Activated naive CD8-positive, alpha-beta T cell treated with anti-CD3 and anti-CD28 coated beads, Interleukin-2, amount 10 ng/mL, durations not matched to agents 7 days and 5 days (primary cell): ENCODE data around the gene MGMT. TPM values are rescaled to one million over a fixed set of nuclear protein-coding genes. Genes with fewer than 3 reads are reported as not detected.

ENCODE experiments used
- ATAC-seq: fragments of 150-1000 bp; cut with Tn5 transposase; one replicate; pipeline ENCODE4 v1.10.0; 2021; ENCODE audit warnings: low read depth, moderate library complexity
- POLR2A ChIA-PET: fragments of 350-600 bp; sonication (Branson Sonifier 250); formaldehyde crosslinking; loops from one replicate; lab custom pipeline; 2021; ENCODE audit warnings: antibody characterized with exemption; lab: Charles Lee
- DNase-seq: peaks from one replicate; pipeline ENCODE4 v3.0.0; 2021
- H3K27ac Mint-ChIP-seq: one replicate; pipeline ENCODE4 v1.8.0; 2022; ENCODE audit warnings: mild to moderate bottlenecking, mixed read lengths
- H3K27me3 Mint-ChIP-seq: one replicate; pipeline ENCODE4 v1.8.0; 2022; ENCODE audit warnings: mild to moderate bottlenecking, moderate library complexity, mixed read lengths
- H3K36me3 Mint-ChIP-seq: one replicate; pipeline ENCODE4 v1.8.0; 2021; ENCODE audit warnings: mild to moderate bottlenecking, mixed read lengths
- H3K4me1 Mint-ChIP-seq: one replicate; pipeline ENCODE4 v1.8.0; 2021; ENCODE audit warnings: mixed read lengths
- H3K4me3 Mint-ChIP-seq: one replicate; pipeline ENCODE4 v1.8.0; 2022; ENCODE audit warnings: mild to moderate bottlenecking, moderate library complexity, mixed read lengths
- H3K9me3 Mint-ChIP-seq: one replicate; pipeline ENCODE4 v1.8.0; 2021; ENCODE audit warnings: mixed read lengths
- total RNA-seq, 2 experiments: library from RNA; stranded (reverse); gene quantifications; one replicate each; pipeline ENCODE4 v1.2.3, GENCODE V29; 2021

The MGMT gene
- total RNA-seq, 2 experiments from 2014 or later, result 24.0 to 24.7 TPM

DNA sequence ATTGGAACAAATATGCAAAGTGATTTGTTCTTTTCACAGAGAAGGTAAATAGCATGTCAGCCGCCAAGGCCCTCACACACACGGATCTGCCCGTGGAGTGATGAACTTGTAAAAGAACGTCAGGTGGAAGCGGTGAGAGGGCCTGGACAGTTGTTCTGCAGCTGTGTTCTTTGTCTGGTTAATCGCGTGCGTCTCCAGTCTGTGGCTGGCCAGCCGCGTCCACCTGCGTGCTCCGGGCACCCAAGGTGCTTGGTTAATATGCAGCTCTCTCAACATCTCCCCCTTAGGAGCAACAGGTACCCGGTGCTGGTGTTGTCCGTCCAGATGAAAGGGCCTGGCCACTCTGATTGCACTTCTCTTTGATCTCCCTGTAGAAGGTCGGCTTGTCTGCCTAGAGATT is 162.9 kb downstream of the MGMT start:
- Mint-ChIP-seq H3K27ac (no peak overlapping the region), H3K4me1 (peaks cover 2% of the 10 kb centered on the region), H3K4me3 (no peak overlapping the region), H3K27me3 (no peaks in the 10 kb centered on the region), H3K9me3 (peaks cover 15% of the 10 kb centered on the region), H3K36me3 (peaks cover 14% of the 10 kb centered on the region)
- ATAC-seq (no peak), DNase-seq (no peak)
- POLR2A ChIA-PET, result no interaction called here

DNA sequence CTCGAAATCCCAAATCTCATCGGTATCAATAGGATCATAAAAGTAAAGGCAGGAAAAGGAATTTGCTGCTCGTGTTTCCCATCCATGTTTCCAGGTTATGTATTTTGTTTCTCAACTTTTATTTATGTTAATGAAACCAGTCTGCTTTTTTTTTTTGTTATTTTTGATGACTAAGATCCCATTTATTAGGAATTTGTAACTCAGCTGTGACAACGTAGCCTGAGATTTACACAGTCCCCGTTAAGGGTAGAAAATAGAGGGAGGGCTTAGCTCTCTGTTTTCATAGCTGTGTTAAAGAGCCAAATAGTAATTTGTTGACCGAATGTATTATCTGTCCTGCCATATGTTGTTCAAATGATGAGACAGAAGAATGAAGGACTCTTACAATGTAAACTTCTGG is 164.0 kb downstream of the MGMT start:
- H3K36me3 Mint-ChIP-seq, result peaks cover 14% of the 10 kb centered on the region
- H3K27ac Mint-ChIP-seq, result no peak overlapping the region
- no peaks in the 10 kb centered on the region for H3K27me3 Mint-ChIP-seq
- POLR2A ChIA-PET, result no interaction called here
- no peak overlapping the region for H3K4me3 Mint-ChIP-seq
- ATAC-seq, result no peak
- no peak for DNase-seq
- peaks cover 2% of the 10 kb centered on the region for H3K4me1 Mint-ChIP-seq
- H3K9me3 Mint-ChIP-seq, result peaks cover 15% of the 10 kb centered on the region

DNA sequence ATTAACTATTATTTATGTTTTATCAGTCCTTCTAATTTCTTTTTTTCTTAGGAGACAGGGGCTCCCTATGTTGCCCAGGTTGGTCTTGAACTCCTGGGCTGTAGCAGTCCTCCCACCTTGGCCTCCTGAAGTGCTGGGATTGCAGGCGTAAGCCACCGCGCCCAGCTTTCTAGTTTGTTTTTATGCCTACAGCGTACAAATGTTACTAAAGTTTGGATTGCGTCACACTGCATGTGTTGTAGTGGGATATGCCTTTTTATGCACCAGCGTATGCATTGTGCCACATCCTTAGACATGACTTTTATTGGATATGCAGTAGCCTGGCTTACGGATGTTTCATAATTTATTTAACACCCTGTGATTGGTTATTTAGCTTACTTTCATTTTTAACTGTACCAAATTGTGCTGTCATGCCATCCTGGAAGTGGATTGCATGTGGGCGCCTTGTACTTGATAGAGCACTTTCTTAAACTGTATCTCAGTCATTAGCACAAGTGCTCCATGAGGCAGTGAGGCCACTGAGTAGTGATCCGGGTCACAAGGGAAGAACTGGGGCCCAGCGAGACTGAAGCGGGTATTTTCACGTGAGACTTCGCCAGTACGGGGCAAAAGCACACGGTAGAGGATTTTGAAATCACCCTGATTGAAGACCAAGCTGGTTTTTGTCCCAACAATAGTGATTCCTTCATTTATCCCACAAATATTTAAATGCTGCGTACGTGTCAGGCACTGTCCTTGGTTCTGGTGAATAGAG is 165.0 kb downstream of the MGMT start:
- peaks cover 2% of the 10 kb centered on the region for H3K4me1 Mint-ChIP-seq
- peaks cover 15% of the 10 kb centered on the region for H3K9me3 Mint-ChIP-seq
- DNase-seq (no peak), ATAC-seq (no peak)
- no peaks in the 10 kb centered on the region for H3K27me3 Mint-ChIP-seq
- no peak overlapping the region for H3K4me3 Mint-ChIP-seq
- POLR2A ChIA-PET, result no interaction called here
- peaks cover 14% of the 10 kb centered on the region for H3K36me3 Mint-ChIP-seq
- H3K27ac Mint-ChIP-seq, result no peak overlapping the region

DNA sequence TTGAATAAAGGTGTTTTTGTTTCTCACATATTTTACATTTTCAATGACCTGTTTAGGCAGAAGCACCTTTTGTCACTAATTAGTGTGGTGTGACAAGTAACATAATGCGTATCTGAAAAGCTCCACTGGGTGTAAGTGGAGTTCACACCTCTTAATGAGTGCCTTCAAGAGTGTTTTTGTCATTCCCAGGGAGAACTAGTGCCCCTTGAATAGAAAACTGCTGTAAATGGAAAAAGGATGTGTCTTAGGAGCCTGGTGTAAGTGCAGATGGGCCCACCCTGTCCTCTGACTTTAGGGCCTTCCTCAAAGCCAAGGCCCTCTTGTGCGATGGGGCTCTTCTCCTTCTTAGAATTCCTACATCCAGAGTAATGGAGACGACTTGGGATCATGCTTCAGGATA is 170.0 kb downstream of the MGMT start:
- Mint-ChIP-seq H3K27ac (no peak overlapping the region), H3K4me1 (no peaks in the 10 kb centered on the region), H3K4me3 (no peak overlapping the region), H3K36me3 (peaks cover 2% of the 10 kb centered on the region), H3K27me3 (no peaks in the 10 kb centered on the region), H3K9me3 (peaks cover 9% of the 10 kb centered on the region)
- POLR2A ChIA-PET, result no interaction called here
- ATAC-seq, result no peak
- DNase-seq, result no peak

DNA sequence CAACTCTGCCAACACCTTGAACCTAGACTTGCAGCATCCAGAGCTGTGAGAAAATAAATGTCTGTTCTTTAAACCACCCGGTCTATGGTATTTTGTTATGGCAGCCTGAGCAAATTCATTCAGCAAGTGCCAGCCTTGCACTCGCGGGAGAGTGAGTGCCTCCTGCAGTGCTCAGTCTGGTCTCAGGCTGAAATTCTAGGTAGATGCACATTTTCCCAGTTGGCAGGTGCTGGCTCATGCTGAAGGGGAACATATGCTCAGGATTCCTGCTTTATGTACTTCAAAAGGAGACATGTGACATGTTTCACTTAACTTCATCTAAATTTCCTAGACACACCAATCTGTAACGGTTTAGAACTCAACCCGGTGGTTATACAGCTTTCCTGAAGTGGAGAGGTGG is 170.8 kb downstream of the MGMT start:
- no peak for ATAC-seq
- no peak overlapping the region for H3K27ac Mint-ChIP-seq
- POLR2A ChIA-PET, result no interaction called here

DNA sequence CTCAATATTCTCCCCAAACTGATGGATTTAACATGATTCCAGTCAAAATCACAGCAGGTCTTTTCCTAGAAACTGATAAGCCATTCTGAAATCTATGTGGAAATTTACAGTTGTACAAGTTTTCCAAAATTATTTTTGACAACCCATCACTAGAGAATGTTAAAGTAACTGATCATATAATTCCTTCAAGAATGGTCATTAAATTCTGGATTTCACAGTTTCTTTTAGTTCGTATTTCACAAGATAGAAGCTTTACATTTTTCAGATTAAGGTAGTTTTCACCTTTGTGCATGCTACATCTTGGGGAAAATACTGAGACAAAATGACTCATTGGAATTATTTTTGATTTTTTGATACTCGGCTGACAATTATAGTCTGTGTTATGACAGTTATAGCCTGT is 174.3 kb downstream of the MGMT start:
- Mint-ChIP-seq H3K36me3 (no peaks in the 10 kb centered on the region), H3K27ac (no peak overlapping the region), H3K27me3 (no peaks in the 10 kb centered on the region), H3K9me3 (no peaks in the 10 kb centered on the region), H3K4me3 (no peak overlapping the region), H3K4me1 (no peaks in the 10 kb centered on the region)
- DNase-seq, result no peak
- POLR2A ChIA-PET, result no interaction called here
- ATAC-seq, result no peak

More for the DNA sequence above, 170.8 kb downstream of the MGMT start:
- H3K9me3 Mint-ChIP-seq, result peaks cover 6% of the 10 kb centered on the region
- DNase-seq, result no peak
- H3K4me3 Mint-ChIP-seq, result no peak overlapping the region
- H3K4me1 Mint-ChIP-seq, result no peaks in the 10 kb centered on the region
- H3K27me3 Mint-ChIP-seq, result no peaks in the 10 kb centered on the region
- no peaks in the 10 kb centered on the region for H3K36me3 Mint-ChIP-seq

DNA sequence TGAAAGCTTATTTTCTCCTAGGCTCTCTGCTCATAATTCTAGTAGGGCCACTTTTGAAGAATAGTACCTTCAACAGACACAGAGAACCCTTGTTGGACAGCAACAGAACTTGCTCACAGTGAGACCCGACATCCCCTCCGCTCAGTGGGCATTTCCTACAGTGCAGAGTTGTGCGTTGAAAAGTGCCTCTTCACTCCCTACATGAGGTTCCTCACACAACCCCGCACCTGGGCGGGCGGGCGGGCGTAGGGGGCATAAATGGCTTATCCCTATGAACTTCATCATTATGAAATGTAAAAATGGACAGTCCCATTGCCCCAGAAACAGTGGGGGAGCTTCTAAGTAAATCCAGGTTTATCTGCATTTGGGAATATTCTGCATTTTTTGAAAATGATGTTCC is 174.9 kb downstream of the MGMT start:
- POLR2A ChIA-PET, result no interaction called here

DNA sequence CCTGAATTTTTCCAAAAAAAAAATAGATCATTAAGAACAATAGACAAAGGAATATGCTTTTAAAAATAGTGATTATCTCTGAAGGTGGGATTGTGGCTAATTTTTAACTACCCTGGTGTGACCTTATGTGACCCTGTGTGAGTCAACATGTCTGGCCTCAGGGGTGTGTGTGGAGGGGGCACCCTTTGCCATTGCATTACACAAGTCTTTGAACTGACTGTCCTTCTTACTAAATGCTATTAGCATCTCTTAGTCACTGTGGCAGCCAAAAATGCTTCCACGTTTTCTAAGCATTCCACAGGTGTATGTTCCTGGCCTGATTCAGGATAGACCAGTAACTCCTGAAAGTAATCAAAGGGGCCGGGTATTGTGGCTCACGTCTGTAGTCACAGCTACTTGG is 175.4 kb downstream of the MGMT start:
- ATAC-seq (no peak), DNase-seq (no peak)
- H3K4me3 Mint-ChIP-seq, result no peak overlapping the region
- H3K36me3 Mint-ChIP-seq, result no peaks in the 10 kb centered on the region
- H3K4me1 Mint-ChIP-seq, result no peaks in the 10 kb centered on the region
- H3K27ac Mint-ChIP-seq, result no peak overlapping the region
- POLR2A ChIA-PET, result no interaction called here
- no peaks in the 10 kb centered on the region for H3K9me3 Mint-ChIP-seq
- H3K27me3 Mint-ChIP-seq, result no peaks in the 10 kb centered on the region

More for the DNA sequence above, 174.9 kb downstream of the MGMT start:
- H3K4me3 Mint-ChIP-seq, result no peak overlapping the region
- no peaks in the 10 kb centered on the region for H3K9me3 Mint-ChIP-seq
- DNase-seq (no peak), ATAC-seq (no peak)
- no peaks in the 10 kb centered on the region for H3K27me3 Mint-ChIP-seq
- no peaks in the 10 kb centered on the region for H3K4me1 Mint-ChIP-seq
- H3K36me3 Mint-ChIP-seq, result no peaks in the 10 kb centered on the region
- no peak overlapping the region for H3K27ac Mint-ChIP-seq

DNA sequence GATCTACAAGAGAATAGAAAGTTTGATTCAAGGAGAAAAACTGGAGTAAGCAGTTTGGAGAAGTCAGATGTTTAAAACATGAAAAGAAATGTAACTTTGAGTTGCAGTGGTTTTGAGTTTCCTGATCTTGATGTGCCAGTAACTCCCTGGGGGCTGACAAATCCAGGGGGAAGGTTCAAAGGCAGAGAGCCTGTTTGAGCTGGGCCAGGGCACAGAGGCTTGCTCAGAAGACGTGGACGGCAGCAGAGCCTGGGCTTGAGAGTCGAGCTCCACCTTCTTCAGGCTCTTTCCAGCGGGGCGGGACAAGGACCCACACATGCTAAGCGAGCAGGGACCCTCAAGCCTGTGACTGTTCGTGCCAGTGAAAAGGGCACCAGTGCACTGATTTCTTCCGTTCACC is 176.2 kb downstream of the MGMT start:
- H3K27me3 Mint-ChIP-seq, result no peaks in the 10 kb centered on the region
- POLR2A ChIA-PET, result no interaction called here
- H3K9me3 Mint-ChIP-seq, result no peaks in the 10 kb centered on the region
- H3K36me3 Mint-ChIP-seq, result no peaks in the 10 kb centered on the region
- no peak for DNase-seq
- ATAC-seq, result no peak
- H3K4me3 Mint-ChIP-seq, result no peak overlapping the region
- no peaks in the 10 kb centered on the region for H3K4me1 Mint-ChIP-seq
- no peak overlapping the region for H3K27ac Mint-ChIP-seq

DNA sequence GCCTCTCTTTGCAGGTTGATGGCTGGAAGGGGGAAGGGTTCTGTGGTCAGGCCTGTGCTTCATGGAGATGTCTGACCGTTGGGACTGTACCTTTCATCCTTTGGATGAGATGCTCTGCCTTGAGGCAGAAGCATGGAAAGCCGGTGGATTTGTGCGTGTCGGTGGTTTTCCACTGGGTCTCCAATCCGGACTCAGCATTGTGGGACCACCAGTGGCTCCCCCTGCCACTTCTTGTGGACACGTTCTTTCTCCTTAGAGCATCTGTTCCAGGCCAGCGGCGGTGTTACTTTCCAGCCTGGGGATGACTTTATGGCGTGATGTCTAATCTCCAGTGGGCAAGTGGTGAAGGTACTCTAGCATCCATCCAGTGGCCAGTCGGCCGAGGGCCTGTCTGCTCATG is 178.4 kb downstream of the MGMT start:
- DNase-seq, result no peak
- Mint-ChIP-seq H3K4me1 (no peaks in the 10 kb centered on the region), H3K36me3 (no peaks in the 10 kb centered on the region), H3K4me3 (no peak overlapping the region), H3K27ac (no peak overlapping the region), H3K27me3 (no peaks in the 10 kb centered on the region), H3K9me3 (no peaks in the 10 kb centered on the region)
- POLR2A ChIA-PET, result no interaction called here
- ATAC-seq, result no peak

DNA sequence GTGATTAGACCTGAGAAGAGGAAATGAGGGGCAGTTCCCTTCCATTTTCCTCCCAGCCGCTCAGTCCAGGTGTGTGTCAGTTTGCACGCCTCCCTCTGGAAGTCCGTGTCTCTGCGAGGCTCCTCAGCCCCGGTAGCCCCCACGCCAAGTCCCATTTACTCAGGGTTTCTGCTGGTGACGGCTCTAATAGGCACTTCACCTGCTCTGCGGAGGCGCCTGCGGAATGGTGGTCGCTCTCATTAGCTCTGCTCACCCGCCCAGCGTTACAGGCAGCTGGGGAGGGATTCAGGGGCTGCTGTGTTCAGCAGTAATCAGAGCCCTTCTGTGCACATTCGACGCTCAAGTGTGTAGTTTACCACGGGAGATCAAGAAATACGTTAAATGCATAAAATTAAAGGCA is 179.9 kb downstream of the MGMT start:
- no peak overlapping the region for H3K4me3 Mint-ChIP-seq
- ATAC-seq (no peak), DNase-seq (no peak)
- POLR2A ChIA-PET, result no interaction called here
- H3K27ac Mint-ChIP-seq, result no peak overlapping the region
- no peaks in the 10 kb centered on the region for H3K4me1 Mint-ChIP-seq
- H3K27me3 Mint-ChIP-seq, result no peaks in the 10 kb centered on the region
- no peaks in the 10 kb centered on the region for H3K9me3 Mint-ChIP-seq
- no peaks in the 10 kb centered on the region for H3K36me3 Mint-ChIP-seq

DNA sequence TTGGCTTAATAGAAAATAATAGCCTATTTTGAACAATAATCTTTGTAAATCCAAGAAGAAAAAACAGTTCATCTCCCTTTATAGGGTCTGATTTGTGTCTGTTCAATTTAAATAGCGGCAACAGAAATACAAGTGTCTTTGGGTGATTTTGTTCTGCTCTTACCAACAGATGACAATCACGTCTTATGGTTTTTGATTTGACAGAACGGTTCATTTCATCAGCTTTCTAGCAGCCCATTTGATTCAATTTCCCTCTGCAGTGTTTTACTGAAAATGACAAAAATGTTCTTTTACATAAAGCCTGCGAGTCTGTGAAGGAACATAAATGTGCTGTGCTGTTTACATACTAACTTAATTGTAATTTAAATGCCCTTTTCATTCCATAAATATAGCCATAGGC is 180.5 kb downstream of the MGMT start:
- no peak for ATAC-seq
- H3K4me3 Mint-ChIP-seq, result no peak overlapping the region
- POLR2A ChIA-PET, result no interaction called here
- no peaks in the 10 kb centered on the region for H3K27me3 Mint-ChIP-seq
- H3K36me3 Mint-ChIP-seq, result no peaks in the 10 kb centered on the region
- no peak for DNase-seq
- H3K9me3 Mint-ChIP-seq, result no peaks in the 10 kb centered on the region
- H3K27ac Mint-ChIP-seq, result no peak overlapping the region
- no peaks in the 10 kb centered on the region for H3K4me1 Mint-ChIP-seq

DNA sequence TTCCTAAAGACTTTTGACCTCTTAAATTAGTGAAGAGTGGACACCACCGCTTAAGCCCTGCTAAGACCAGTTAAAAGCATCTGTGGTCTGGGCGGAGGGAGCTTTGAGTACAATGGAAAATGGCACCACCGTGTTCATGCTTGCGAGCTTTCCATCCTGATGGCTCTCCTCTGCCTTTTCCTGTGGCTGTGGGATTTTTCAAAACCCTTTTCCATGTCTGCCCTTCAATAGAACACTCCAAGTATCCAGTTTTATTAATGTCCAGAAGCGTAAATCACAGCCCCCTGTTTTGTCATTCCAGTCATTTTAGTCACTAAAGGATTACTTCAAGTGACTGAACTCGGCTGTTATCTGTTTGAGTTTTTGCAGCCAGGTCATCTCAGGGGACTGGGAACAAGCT is 181.8 kb downstream of the MGMT start:
- DNase-seq (no peak), ATAC-seq (no peak)
- no peaks in the 10 kb centered on the region for H3K36me3 Mint-ChIP-seq
- H3K27ac Mint-ChIP-seq, result no peak overlapping the region
- POLR2A ChIA-PET, result no interaction called here
- H3K4me1 Mint-ChIP-seq, result no peaks in the 10 kb centered on the region
- no peaks in the 10 kb centered on the region for H3K27me3 Mint-ChIP-seq
- no peak overlapping the region for H3K4me3 Mint-ChIP-seq
- no peaks in the 10 kb centered on the region for H3K9me3 Mint-ChIP-seq

DNA sequence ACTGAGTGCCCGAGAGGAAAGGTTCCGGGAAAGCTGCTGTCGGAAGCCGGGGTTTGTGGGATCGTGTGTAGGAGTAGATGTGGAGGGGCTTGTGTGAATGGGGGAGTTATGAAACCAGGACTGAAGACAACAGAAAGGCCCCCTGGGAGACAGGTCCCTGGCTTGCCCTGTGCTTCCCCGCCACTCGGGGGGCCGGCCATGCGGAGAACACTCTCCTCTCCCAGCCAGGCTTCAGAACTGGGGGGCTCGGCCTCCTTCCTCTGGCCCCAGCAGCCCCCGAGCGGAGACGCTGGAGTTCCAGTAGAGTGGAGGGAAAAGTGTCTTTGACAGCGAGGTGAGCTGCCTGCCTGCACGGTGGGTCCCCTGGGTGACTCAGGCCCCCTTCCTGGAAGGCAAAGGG is 185.0 kb downstream of the MGMT start:
- DNase-seq (no peak), ATAC-seq (no peak)
- Mint-ChIP-seq H3K4me3 (no peak overlapping the region), H3K4me1 (no peaks in the 10 kb centered on the region), H3K27ac (no peak overlapping the region), H3K9me3 (no peaks in the 10 kb centered on the region), H3K27me3 (no peaks in the 10 kb centered on the region), H3K36me3 (no peaks in the 10 kb centered on the region)
- POLR2A ChIA-PET, result no interaction called here
